NCI-H460 (cell line): ENCODE data around the gene RNF157. TPM values are rescaled to one million over a fixed set of nuclear protein-coding genes. Genes with fewer than 3 reads are reported as not detected.

ENCODE experiments used
- DNase-seq: peaks from one replicate; pipeline ENCODE4 v3.0.0-alpha.2; 2016; ENCODE audit warnings: low read depth; ENCODE audit errors: extremely low read depth
- total RNA-seq: library from RNA; depleted of rRNA; stranded (reverse); fragments of >200 nt; shearing (Covaris generic); gene quantifications from 2 replicates; pipeline ENCODE4 v1.2.3, GENCODE V29; 2014

Gene RNF157
- total RNA-seq, 1 experiment from 2014 or later: 1.9 TPM

DNA sequence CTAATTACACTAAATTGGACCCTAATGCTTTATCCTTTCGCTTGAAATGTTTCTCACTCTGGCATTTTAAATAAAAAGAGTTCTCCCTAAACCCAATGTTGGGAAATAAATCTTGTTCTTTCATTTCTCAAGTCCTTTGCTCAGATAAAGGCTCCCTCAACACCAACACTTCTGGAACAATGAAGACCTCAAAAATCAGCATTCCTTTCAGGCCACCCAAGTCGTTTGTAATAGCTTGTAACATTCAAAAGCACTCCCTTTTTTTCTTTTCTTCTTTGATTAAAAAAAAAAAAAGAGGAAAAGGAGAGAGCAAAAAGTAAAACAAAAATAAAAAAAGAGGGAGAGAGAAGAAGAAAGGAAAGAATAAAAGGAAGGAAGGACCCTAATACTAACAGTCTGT lies 76.0 kb downstream of the RNF157 start:
- DNase-seq: no peak

DNA sequence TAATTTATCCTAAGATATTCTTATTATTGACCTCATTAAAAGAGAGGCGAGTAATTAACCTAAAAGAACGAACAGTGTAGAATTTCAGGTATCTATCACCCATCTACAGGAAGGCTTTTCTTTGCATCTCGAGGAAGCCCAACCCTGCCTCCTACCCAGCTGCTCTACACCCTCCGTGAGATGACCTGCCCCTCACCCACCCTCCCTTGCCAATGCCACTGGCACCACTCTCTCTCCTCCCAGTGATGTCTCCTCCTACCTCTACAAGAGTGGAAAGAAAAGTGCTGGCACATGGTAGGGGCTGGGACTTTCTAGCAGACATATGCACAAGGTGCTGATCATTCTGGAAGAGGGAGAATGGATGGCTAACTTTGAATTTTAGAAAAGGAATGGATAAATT lies 76.4 kb downstream of the RNF157 start:
- no peak for DNase-seq

DNA sequence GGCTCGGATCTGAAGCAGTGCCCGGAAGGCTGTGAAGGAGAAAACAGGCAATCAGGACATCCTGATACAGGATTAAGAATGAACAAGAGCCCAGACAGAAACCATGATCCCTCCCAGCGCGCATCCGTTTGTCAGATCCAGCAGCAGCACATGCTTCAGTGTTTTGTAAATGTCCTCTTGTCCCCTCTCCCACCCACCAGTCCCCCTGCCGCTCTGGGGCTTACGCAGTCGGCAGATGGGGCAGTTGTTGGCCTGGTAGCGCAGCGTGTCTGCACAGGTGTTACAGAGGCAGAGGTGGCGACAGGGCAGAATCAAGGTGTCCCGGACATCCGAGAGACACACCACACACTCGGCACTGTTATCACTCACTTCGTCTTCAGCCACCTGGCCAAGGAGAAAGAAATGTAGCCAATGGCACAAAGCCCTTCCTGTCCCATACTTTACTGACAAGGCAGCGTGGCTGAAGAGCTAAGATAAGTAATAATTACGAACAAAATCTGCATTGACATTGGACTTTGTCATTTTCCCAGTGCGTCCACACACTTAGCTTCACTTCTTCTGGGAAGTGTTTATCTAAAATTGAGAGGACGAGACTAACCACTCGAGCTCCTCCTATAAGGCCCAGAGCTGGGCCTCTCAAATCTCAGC lies 78.5 kb downstream of the RNF157 start:
- no peak for DNase-seq

DNA sequence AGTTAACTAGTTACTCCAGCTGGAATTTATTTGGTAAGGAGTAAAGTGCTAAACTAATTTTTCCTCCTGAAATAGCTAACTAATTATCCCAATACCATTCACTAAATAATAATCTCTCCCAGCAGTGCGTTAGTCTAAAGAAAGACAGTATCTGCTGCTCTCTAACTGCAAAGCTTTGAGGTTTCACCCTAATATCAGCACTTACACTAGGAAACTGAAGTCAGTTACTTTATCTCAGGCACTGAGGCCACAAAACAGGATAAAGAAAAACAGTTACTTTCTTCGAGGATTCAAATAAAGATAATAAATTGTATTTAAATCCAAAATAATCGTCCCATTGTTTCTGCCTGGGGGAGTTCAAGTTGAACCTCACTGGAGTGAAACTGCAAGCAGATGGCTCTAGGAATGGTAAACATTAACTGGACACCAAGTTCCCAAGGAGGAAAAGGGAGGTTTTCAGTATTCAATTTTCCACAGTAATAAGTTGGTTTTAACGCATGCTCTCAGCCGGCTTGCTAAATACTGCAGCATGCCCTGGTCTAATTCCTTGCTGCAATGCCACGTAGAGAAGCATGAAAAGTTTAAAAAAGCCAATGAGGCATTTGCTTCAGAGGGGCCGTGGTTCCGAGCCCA lies 79.3 kb downstream of the RNF157 start:
- no peak for DNase-seq

DNA sequence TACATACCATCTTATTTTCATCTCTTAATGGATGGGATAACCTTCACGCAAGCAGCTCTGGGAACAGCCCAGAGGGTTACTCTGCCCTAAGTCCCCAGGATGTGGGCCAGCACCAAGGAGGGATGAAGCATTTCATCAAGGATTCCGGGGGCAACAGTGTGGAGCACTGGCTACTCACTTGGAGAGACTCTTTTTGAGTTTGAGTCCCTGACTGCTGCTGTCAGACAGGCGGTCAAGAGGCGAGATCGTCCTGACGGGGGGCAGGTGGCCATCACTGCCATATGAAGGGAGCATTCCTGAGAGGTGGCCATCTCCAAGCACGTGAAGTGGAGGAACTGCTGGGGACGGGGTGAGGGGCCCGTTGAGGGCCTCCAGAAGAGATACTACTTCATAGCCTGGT lies 81.1 kb downstream of the RNF157 start:
- DNase-seq: no peak

DNA sequence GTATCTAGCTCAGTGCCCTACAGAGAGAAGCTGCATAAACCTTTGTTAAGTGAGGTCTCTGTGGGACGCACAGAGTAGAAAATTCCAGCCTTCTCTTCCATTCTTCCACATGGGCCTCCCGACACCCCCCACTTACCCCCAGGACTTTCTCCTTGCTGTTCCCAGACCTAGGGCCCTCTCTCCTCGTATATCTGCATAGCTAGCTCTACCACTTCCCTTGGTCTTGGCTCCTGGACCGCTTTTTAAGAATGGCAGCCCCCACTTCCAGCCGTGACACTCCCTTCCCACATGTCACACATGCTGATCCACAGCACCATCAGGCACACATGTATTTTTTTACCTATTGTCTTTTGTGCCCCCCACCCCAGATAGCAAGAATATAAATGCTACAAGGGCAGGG lies 82.5 kb downstream of the RNF157 start:
- no peak for DNase-seq

DNA sequence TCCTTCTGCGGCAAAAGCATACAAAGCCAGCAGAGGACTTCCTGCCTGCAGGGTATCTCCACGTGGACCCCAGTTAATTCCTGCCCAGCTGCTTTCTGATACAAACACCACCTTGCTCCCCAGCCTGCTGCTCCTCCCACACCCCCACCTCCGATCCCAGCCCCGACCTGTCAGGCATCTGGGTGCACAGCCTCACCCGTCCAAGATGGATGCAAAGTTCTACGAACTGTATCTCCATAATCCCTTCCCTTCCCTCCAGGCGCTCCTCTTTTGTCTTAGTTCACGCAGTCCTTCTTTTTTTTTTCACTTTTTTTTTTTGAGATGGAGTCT lies 83.7 kb downstream of the RNF157 start:
- no peak for DNase-seq

DNA sequence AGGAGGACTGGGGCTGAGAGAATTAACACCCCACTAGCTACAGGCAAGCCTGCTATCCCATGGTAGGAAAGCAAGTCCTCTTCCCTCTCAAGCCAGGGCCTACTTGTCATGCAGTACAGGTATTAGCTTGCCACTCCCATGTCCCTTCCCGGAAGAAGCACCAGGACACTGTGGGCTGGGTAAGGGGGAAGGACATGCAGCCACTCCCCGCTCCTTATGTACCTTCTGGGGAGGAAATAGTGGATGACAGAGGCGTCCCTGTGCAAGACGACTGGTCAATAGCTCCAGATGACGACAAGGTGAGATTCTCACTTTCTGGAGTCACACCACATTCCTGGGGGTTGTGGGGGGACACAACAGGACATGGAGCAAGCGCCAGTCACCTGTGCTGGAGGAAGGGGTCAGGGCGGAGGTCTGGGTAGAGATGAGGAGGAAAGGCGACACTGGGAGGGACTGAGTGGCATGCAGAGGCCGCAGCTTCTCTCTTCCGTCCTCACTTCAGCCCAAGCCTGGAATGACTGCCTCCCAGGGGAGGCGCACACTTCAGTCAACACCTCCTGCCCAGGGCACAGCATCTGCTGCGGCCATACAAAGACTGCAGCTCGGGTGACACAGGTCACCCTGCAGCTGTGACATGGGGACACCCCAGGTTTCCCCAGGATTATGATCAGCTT lies 84.2 kb downstream of the RNF157 start:
- no peak for DNase-seq

DNA sequence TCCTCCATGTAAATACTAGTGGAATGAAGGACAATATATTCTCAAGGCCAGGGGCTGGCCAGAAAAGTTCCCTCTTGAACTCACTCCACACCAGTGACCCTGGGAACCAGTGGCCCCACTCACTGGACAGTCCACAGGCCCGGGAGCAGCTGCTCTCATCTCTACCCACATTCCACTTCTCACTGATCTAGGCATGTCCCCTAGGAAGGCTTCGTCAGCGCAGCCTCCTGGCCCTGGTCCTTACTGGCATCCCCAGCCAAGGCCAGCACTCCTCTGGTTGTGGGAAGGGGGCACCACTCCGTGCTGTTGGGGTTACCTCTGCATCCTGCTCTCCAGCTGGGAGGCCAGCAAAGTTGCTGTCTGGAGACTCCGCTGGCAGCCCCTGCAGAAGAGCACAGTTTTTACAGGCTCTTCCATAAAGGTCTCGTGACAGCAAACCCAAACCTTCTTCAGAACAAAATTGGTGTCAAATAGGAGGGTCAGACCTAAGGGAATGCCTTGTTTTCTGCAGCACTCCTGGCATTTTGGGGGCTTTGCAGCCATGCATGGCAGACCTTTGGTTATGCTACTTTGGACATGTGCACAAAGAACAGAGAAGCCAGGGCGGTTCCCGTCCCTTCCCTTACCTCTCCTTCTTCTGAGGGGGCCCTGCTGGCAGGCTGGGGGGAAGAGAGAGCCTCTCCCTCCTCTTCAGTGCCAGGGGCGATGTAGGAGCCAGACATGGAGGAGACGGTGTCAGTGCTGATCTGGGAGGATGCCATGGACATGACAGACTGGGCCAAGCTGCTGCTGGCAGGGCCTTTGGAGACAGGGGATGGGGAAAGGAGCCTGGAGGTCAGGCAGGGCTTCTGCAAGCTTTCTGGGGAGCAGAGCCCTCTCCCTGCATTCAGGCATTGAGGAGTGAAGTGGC lies 85.1 kb downstream of the RNF157 start:
- DNase-seq: no peak

DNA sequence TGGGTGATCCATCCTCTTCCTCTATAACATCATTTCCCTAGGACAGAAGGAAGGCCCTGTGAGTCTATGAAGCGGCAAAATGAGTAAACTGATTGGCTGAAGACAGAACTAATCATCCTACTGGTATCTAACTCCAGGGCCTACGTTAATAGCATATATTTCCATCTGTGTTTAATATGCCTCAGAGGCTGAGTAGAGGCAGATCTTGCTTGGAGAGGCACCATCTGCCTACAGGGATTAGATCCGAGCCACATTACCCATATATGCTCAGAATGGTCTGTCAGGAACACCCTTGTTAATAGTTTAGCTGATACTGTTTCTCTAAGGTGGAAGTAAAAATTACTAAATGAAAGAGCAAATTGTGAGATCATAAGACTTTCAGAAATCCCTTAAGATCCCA lies 86.0 kb downstream of the RNF157 start:
- no peak for DNase-seq

DNA sequence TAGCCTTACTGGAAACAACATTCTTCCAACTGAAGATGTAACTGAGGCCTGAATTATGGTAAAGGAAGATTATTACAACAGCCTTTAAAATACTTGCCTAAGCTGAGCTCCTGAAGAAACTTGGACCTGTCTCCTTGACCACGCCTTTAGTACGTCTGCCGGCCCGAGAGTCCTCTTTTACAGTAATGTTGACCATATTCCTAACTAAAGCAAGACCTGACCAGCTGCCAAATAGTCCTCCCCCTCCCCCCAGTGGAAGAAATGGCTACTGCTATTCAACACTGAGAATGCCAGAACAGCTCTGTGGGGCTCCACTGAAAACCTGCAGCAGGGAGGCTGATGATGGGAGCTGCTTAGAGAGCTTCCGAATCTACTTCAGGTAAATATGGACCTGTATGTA lies 86.7 kb downstream of the RNF157 start:
- DNase-seq: no peak

DNA sequence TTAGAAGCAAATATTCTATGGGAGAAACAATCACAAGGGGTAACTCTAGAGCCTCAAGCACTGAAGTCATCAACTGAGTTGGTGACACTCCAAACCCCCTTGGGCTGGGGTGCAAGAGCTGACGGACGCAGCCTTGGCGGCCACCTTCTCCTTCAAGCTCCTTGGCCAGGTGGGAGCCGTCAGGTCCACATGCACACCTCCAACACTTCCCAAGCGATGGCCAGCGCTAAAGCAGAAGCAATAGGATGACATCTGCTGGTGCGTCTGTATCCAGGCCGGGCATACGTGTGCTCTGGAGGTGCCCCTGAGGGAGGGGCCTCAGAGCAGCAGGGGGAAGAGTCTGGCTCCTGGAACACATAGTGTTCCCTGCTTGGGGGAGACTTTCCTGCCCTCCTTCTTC lies 87.1 kb downstream of the RNF157 start:
- no peak for DNase-seq

DNA sequence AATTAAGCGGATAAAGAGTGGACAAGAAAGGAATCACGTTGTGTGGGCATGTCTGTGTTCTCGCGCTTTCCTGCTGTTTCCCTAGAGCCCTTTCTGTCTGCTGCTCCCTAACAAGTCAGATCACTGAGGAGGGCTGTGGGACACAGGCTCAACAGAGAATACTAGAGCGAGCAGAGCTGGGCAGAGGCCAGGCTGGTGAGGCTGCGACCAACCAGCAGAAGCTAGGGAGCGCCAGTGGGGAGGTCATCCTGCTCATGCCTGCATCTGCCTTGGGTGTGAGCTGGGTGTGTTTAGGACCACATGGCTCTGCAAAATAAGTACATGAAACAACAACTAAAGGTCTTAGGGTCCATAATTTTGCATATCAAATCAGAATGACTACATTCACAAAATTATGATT lies 87.7 kb downstream of the RNF157 start:
- DNase-seq: no peak

DNA sequence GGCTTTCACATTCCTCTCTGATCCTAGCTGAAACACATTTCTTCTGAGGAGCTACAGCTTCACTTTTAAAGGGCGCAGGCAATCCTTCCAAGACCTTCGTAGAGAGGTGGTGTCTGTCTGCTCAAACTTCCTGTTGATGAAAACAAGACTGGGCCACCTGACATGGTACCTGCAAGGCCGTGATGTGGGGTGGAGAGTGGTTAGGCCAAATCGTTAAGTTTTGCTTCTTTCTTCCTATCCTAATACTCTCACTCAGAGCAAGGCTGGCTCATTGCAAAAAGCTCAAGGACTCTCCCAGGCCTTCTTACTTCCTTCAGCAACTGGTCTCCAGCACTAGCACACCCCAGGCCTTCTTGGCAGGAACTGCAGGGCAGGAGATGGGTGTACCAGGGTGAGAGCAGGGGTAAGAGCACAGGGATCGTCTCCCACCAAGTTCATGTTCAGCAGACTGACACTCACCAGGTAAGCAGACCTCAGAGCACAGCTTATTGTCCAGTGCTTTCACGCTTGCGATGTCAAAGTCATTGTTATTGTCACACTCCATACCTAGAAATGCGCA lies 88.3 kb downstream of the RNF157 start:
- no peak for DNase-seq

DNA sequence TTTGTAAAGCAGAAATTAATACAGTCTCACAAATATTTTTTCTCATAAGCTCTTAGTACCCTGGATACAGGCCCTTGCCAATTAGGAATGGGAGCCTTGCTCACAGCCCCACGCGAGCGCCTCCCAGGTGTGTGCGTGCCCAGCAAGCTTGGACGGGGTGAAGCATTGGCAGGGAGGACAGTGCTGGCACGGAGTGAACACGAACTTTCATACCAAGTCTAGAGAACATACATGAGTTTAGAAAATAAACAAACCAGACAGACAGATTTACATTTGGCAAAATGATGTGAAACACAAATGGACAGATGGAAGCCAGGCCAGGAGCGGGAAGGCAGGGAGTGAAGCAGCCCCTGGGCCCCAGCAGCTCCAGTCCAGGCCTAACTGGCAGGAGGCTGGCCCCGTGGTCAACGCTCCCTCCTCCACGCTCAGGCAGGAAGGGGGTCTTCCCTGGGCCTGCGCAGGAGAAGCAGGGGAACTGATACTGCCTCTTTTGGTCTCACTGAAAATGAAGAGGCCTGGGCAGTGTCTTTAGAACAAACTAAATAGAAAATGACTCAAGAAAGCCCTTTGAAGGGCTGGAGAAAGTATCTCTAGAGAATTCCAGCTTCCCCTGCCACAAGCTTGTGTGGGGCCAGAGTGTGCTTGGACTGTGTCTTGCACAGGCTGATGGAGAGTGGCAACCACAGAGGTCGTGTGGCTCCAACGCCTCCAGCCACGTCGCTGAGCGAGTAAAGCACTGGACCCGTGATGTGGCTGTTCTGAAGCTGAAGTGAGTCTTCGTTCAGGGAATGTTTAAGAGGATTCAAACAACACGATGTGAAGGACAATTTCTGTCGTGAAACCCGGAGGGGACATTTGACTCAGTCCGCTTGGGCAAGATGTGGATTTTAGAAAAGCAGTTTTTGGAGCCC lies 89.3 kb downstream of the RNF157 start:
- DNase-seq: no peak

DNA sequence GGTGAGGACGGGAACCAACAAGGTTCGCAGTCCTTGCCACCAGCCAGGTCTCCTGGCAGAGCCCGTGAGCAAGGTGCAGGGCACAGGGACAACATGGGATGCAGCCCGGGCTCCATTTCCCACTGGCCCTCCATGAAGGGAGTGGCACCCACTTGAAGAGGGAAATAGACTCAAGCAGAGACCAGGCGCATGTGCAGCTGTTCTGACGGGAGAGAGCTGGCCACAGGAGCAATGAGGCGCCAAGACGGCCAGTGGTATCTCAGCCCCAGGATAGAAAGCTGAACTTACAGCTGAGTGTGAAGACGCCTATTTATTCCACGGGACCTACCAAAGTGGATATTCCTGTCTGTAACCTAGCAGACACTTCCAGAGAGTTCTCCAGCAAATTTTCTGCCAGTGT lies 91.1 kb downstream of the RNF157 start:
- no peak for DNase-seq

DNA sequence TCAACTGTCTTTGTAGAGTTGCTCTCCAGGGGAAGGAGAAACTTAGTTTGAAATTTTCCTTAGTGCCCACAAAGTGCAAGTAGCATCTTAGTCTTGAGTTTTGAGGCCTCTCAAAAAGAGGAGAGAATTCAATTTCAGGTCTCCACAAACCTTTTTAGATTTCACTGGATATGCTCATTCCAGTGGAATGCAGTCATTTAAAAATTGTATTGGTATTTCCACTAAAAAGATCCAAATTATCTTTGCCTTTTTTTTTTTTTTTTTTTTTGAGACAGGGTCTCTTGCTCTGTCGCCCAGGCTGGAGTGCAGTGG lies 92.3 kb downstream of the RNF157 start:
- no peak for DNase-seq

DNA sequence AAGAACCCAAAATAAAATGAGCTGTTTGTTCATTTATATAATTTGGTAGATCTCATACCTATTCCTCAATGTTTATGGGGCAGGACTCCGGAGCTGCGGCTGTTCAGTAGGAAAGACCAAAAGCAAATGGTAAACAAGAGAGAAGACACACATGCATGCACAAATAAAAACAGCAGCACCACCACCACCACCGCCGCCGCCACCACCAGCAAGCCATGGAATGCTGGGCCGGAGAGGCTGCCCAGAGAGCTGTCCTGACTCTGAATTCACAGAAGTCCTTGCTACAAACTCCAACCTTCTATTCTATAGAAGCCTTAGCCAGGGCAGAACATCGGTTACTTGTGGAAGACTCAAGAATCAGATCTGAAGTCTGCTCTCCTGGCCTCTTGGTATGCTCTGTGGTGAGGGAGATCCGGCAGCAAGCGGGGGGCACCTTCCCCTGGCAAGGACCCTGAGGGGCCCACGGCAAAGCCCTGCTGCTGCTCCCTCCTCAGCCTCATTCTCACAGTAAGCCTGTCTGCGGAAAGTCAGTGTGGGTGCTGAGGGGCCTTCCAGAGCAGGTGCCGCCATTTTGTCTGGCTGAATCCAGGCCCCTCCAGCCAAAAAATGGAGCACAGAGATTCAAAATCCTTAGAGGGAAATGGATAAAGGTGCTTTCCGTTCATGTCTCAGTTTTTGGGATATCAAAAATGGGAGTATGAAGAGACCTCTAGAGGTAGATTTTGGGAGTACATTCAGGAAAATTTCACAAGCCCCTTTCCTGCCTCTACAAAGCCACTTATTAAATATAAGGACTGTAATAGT lies 92.9 kb downstream of the RNF157 start:
- DNase-seq: peak; percentile 22
